ENCODE measurements around the gene ASPHD2.

Gene ASPHD2

GRCh38 chr22:26444777-26445176 lies 15.7 kb downstream of the ASPHD2 start:
- H3K36me3 ChIP-seq (ENCODE audit: control insufficient read depth, insufficient read depth, low read length): no peaks in the 10 kb centered on the region
- H3K27ac ChIP-seq (ENCODE audit: insufficient read depth, low read length, poor library complexity, severe bottlenecking): no peak overlapping the region
- no peaks in the 10 kb centered on the region for H3K27me3 ChIP-seq (replicated peaks; ENCODE audit: control insufficient read depth, insufficient read depth, low read length, poor library complexity, severe bottlenecking)
- no peaks in the 10 kb centered on the region for H3K4me1 ChIP-seq (ENCODE audit: control insufficient read depth, insufficient read depth, low read length, poor library complexity, severe bottlenecking)
- H3K4me3 ChIP-seq (ENCODE audit: insufficient read depth, low read depth, low read length, poor library complexity, severe bottlenecking): no peak overlapping the region
- H3K9me3 ChIP-seq (ENCODE audit: control insufficient read depth, low read length): no peaks in the 10 kb centered on the region
- no peak for DNase-seq

- Histone ChIP-seq H3K27ac (ENCODE audit: insufficient read depth, low read length, poor library complexity, severe bottlenecking) (no peak overlapping the region), H3K36me3 (ENCODE audit: control insufficient read depth, insufficient read depth, low read length) (no peaks in the 10 kb centered on the region), H3K27me3 (replicated peaks; ENCODE audit: control insufficient read depth, insufficient read depth, low read length, poor library complexity, severe bottlenecking) (no peaks in the 10 kb centered on the region), H3K4me3 (ENCODE audit: insufficient read depth, low read depth, low read length, poor library complexity, severe bottlenecking) (no peak overlapping the region), H3K9me3 (ENCODE audit: control insufficient read depth, low read length) (no peaks in the 10 kb centered on the region), H3K4me1 (ENCODE audit: control insufficient read depth, insufficient read depth, low read length, poor library complexity, severe bottlenecking) (no peaks in the 10 kb centered on the region)
- no peak for DNase-seq
Observed at GRCh38 chr22:26445577-26446275, 16.7 kb downstream of the ASPHD2 start.

GRCh38 chr22:26446808-26447515 lies 17.9 kb downstream of the ASPHD2 start:
- no peak overlapping the region for H3K4me3 ChIP-seq (ENCODE audit: insufficient read depth, low read depth, low read length, poor library complexity, severe bottlenecking)
- peaks cover 11% of the 10 kb centered on the region for H3K36me3 ChIP-seq (ENCODE audit: control insufficient read depth, insufficient read depth, low read length)
- H3K27ac ChIP-seq (ENCODE audit: insufficient read depth, low read length, poor library complexity, severe bottlenecking): no peak overlapping the region
- H3K27me3 ChIP-seq (replicated peaks; ENCODE audit: control insufficient read depth, insufficient read depth, low read length, poor library complexity, severe bottlenecking): no peaks in the 10 kb centered on the region
- no peaks in the 10 kb centered on the region for H3K4me1 ChIP-seq (ENCODE audit: control insufficient read depth, insufficient read depth, low read length, poor library complexity, severe bottlenecking)
- DNase-seq: no peak
- no peaks in the 10 kb centered on the region for H3K9me3 ChIP-seq (ENCODE audit: control insufficient read depth, low read length)

- Histone ChIP-seq H3K4me3 (ENCODE audit: insufficient read depth, low read depth, low read length, poor library complexity, severe bottlenecking) (no peak overlapping the region), H3K27ac (ENCODE audit: insufficient read depth, low read length, poor library complexity, severe bottlenecking) (no peak overlapping the region), H3K9me3 (ENCODE audit: control insufficient read depth, low read length) (no peaks in the 10 kb centered on the region), H3K4me1 (ENCODE audit: control insufficient read depth, insufficient read depth, low read length, poor library complexity, severe bottlenecking) (no peaks in the 10 kb centered on the region), H3K27me3 (replicated peaks; ENCODE audit: control insufficient read depth, insufficient read depth, low read length, poor library complexity, severe bottlenecking) (no peaks in the 10 kb centered on the region), H3K36me3 (ENCODE audit: control insufficient read depth, insufficient read depth, low read length) (peaks cover 17% of the 10 kb centered on the region)
- DNase-seq: no peak
Observed at GRCh38 chr22:26447584-26448329, 18.7 kb downstream of the ASPHD2 start.

- Histone ChIP-seq H3K4me3 (ENCODE audit: insufficient read depth, low read depth, low read length, poor library complexity, severe bottlenecking) (no peak overlapping the region), H3K4me1 (ENCODE audit: control insufficient read depth, insufficient read depth, low read length, poor library complexity, severe bottlenecking) (no peaks in the 10 kb centered on the region), H3K27ac (ENCODE audit: insufficient read depth, low read length, poor library complexity, severe bottlenecking) (no peak overlapping the region), H3K9me3 (ENCODE audit: control insufficient read depth, low read length) (no peaks in the 10 kb centered on the region), H3K27me3 (replicated peaks; ENCODE audit: control insufficient read depth, insufficient read depth, low read length, poor library complexity, severe bottlenecking) (no peaks in the 10 kb centered on the region), H3K36me3 (ENCODE audit: control insufficient read depth, insufficient read depth, low read length) (peaks cover 22% of the 10 kb centered on the region)
- no peak for DNase-seq
Observed at GRCh38 chr22:26448334-26448733, 19.3 kb downstream of the ASPHD2 start.

GRCh38 chr22:26448941-26449340 lies 19.9 kb downstream of the ASPHD2 start:
- Histone ChIP-seq H3K27me3 (replicated peaks; ENCODE audit: control insufficient read depth, insufficient read depth, low read length, poor library complexity, severe bottlenecking) (no peaks in the 10 kb centered on the region), H3K27ac (ENCODE audit: insufficient read depth, low read length, poor library complexity, severe bottlenecking) (no peak overlapping the region), H3K36me3 (ENCODE audit: control insufficient read depth, insufficient read depth, low read length) (peaks cover 22% of the 10 kb centered on the region), H3K4me3 (ENCODE audit: insufficient read depth, low read depth, low read length, poor library complexity, severe bottlenecking) (no peak overlapping the region), H3K4me1 (ENCODE audit: control insufficient read depth, insufficient read depth, low read length, poor library complexity, severe bottlenecking) (no peaks in the 10 kb centered on the region), H3K9me3 (ENCODE audit: control insufficient read depth, low read length) (no peaks in the 10 kb centered on the region)
- no peak for DNase-seq

GRCh38 chr22:26450453-26451185 lies 21.6 kb downstream of the ASPHD2 start:
- Histone ChIP-seq H3K27me3 (replicated peaks; ENCODE audit: control insufficient read depth, insufficient read depth, low read length, poor library complexity, severe bottlenecking) (no peaks in the 10 kb centered on the region), H3K27ac (ENCODE audit: insufficient read depth, low read length, poor library complexity, severe bottlenecking) (no peak overlapping the region), H3K9me3 (ENCODE audit: control insufficient read depth, low read length) (no peaks in the 10 kb centered on the region), H3K4me3 (ENCODE audit: insufficient read depth, low read depth, low read length, poor library complexity, severe bottlenecking) (no peak overlapping the region), H3K36me3 (ENCODE audit: control insufficient read depth, insufficient read depth, low read length) (peaks cover 22% of the 10 kb centered on the region), H3K4me1 (ENCODE audit: control insufficient read depth, insufficient read depth, low read length, poor library complexity, severe bottlenecking) (no peaks in the 10 kb centered on the region)
- DNase-seq: no peak

GRCh38 chr22:26452236-26453016 lies 23.4 kb downstream of the ASPHD2 start:
- no peak for DNase-seq
- Histone ChIP-seq H3K36me3 (ENCODE audit: control insufficient read depth, insufficient read depth, low read length) (peaks cover 30% of the 10 kb centered on the region), H3K4me1 (ENCODE audit: control insufficient read depth, insufficient read depth, low read length, poor library complexity, severe bottlenecking) (no peaks in the 10 kb centered on the region), H3K27ac (ENCODE audit: insufficient read depth, low read length, poor library complexity, severe bottlenecking) (no peak overlapping the region), H3K4me3 (ENCODE audit: insufficient read depth, low read depth, low read length, poor library complexity, severe bottlenecking) (no peak overlapping the region), H3K27me3 (replicated peaks; ENCODE audit: control insufficient read depth, insufficient read depth, low read length, poor library complexity, severe bottlenecking) (no peaks in the 10 kb centered on the region), H3K9me3 (ENCODE audit: control insufficient read depth, low read length) (no peaks in the 10 kb centered on the region)

- H3K36me3 ChIP-seq (ENCODE audit: control insufficient read depth, insufficient read depth, low read length): peaks cover 38% of the 10 kb centered on the region
- H3K4me1 ChIP-seq (ENCODE audit: control insufficient read depth, insufficient read depth, low read length, poor library complexity, severe bottlenecking): no peaks in the 10 kb centered on the region
- no peak for DNase-seq
Observed at GRCh38 chr22:26453216-26453615, 24.2 kb downstream of the ASPHD2 start.

More at GRCh38 chr22:26453216-26453615, 24.2 kb downstream of the ASPHD2 start:
- no peak overlapping the region for H3K27ac ChIP-seq (ENCODE audit: insufficient read depth, low read length, poor library complexity, severe bottlenecking)
- no peak overlapping the region for H3K4me3 ChIP-seq (ENCODE audit: insufficient read depth, low read depth, low read length, poor library complexity, severe bottlenecking)
- H3K27me3 ChIP-seq (replicated peaks; ENCODE audit: control insufficient read depth, insufficient read depth, low read length, poor library complexity, severe bottlenecking): no peaks in the 10 kb centered on the region
- H3K9me3 ChIP-seq (ENCODE audit: control insufficient read depth, low read length): no peaks in the 10 kb centered on the region
